ENCODE data around the gene ODAD4.

Gene ODAD4

DNA sequence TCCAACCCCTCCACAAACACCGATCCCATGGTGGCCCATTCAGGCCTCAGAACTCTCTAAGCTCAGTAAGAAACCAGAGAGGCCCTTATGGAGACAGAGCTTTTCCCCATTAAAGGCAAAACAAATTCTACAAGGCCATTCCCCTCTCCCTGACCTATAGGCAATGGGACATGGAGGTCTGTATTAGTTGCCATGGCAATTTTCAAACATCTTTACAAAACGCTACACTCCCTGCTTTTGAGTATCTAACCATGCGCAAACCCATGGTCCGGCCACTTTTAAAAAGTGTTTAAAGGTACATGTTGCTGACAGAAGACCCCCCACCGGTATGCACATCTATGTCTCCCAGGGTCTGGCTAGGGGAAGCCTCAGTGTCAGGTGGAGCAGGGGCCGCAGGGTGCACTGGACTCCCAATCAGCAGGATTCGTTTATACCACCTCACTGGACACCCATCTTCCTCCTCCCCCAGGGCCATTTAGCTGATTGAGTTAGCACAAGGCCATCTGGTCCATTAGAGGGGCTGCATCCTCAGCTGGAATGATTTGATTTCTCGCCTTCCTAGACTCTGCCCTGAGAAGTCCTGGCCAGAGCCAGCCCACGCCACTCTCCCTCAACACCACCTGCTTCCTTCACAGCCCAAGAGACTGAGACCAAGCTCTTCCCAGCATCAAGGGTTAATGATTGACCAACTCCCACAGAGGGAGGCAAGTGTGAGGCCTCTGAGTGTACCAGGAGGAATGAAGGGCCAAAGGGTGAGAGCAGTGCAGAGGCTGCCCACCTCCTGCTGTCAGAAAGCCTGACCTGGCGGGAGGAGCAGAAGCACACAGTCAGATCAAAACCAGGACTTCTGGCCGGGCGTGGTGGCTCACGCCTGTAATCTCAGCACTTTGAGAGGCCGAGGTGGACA is 22.5 kb upstream of the ODAD4 start:
- no peak for DNase-seq (ENCODE audit: low read depth, low spot score)

GRCh38 chr17:41909088-41909487 is 21.3 kb upstream of the ODAD4 start:
- Histone ChIP-seq H3K36me3 (ENCODE audit: insufficient read depth, low read length) (peaks cover 98% of the 10 kb centered on the region), H3K27ac (no peak overlapping the region), H3K9ac (ENCODE audit: insufficient read length) (no peak overlapping the region), H3K9me3 (ENCODE audit: low read depth, low read length) (no peaks in the 10 kb centered on the region), H3K4me3 (no peak overlapping the region)
- TF ChIP-seq EZH2 (IDR thresholded peaks at IDR 0.05) (no peak), POLR2AphosphoS5 (IDR thresholded peaks at IDR 0.05; ENCODE audit: borderline replicate concordance, low read depth, low read length) (no peak), FOXP2 (optimal IDR thresholded peaks at IDR 0.05; ENCODE audit: control extremely low read depth, extremely low read length, insufficient read depth) (no peak)
- no peak for DNase-seq (ENCODE audit: low read depth, low spot score)

More for the DNA sequence above, 22.5 kb upstream of the ODAD4 start:
- Histone ChIP-seq H3K9ac (ENCODE audit: insufficient read length) (no peak overlapping the region), H3K36me3 (ENCODE audit: insufficient read depth, low read length) (peaks cover 97% of the 10 kb centered on the region), H3K9me3 (ENCODE audit: low read depth, low read length) (no peaks in the 10 kb centered on the region), H3K4me3 (no peak overlapping the region), H3K27ac (no peak overlapping the region)
- no peak for TF ChIP-seq EZH2 (IDR thresholded peaks at IDR 0.05)
- TF ChIP-seq POLR2AphosphoS5 (IDR thresholded peaks at IDR 0.05; ENCODE audit: borderline replicate concordance, low read depth, low read length) = no peak
- no peak for TF ChIP-seq FOXP2 (optimal IDR thresholded peaks at IDR 0.05; ENCODE audit: control extremely low read depth, extremely low read length, insufficient read depth)

DNA sequence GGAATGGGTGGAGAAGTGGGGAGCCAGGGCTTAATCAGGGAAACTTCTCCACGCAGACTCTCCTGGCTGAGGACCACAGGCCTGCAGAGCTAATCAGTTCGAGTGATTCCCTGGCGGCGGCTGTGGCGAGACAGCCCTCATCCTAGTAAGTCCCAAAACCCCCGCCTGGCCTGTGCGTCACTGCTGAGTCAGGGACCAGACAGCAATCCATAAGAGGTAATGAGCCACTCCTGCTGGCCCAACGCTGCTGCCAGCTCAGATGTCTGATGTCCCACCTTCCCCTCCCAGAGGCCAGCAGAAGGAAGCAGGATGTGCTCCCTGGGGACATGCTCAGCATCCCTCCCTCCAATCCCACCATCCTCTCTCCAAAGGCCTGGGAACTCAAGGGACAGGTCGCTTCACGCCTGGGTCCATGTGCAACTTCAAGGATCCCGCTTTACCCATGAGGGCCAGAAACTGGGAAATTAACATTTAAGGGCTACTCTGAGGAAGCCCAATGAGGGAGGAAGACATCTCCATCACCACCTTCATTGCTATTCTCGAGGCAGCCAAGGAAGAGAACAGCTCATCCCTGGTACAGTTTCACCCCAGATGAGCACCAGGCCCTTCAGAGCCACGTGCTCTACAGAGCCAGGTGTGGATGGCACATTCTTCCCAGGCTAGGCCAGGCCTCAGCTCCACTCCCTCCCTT is 19.6 kb upstream of the ODAD4 start:
- H3K4me3 ChIP-seq = no peak overlapping the region
- H3K9me3 ChIP-seq (ENCODE audit: low read depth, low read length) = no peaks in the 10 kb centered on the region
- H3K9ac ChIP-seq (ENCODE audit: insufficient read length) = no peak overlapping the region
- H3K36me3 ChIP-seq (ENCODE audit: insufficient read depth, low read length) = peaks cover 81% of the 10 kb centered on the region
- no peak overlapping the region for H3K27ac ChIP-seq
- no peak for DNase-seq (ENCODE audit: low read depth, low spot score)
- TF ChIP-seq POLR2AphosphoS5 (IDR thresholded peaks at IDR 0.05; ENCODE audit: borderline replicate concordance, low read depth, low read length) = no peak
- no peak for TF ChIP-seq FOXP2 (optimal IDR thresholded peaks at IDR 0.05; ENCODE audit: control extremely low read depth, extremely low read length, insufficient read depth)
- TF ChIP-seq EZH2 (IDR thresholded peaks at IDR 0.05) = no peak

- Histone ChIP-seq H3K4me3 (no peak overlapping the region), H3K9ac (ENCODE audit: insufficient read length) (no peak overlapping the region), H3K27ac (no peak overlapping the region), H3K36me3 (ENCODE audit: insufficient read depth, low read length) (peaks cover 60% of the 10 kb centered on the region), H3K9me3 (ENCODE audit: low read depth, low read length) (no peaks in the 10 kb centered on the region)
- DNase-seq (ENCODE audit: low read depth, low spot score) = no peak
- TF ChIP-seq EZH2 (IDR thresholded peaks at IDR 0.05) = no peak
- no peak for TF ChIP-seq FOXP2 (optimal IDR thresholded peaks at IDR 0.05; ENCODE audit: control extremely low read depth, extremely low read length, insufficient read depth)
- TF ChIP-seq POLR2AphosphoS5 (IDR thresholded peaks at IDR 0.05; ENCODE audit: borderline replicate concordance, low read depth, low read length) = no peak
These were observed 17.5 kb upstream of the ODAD4 start for GRCh38 chr17:41912925-41913324.

DNA sequence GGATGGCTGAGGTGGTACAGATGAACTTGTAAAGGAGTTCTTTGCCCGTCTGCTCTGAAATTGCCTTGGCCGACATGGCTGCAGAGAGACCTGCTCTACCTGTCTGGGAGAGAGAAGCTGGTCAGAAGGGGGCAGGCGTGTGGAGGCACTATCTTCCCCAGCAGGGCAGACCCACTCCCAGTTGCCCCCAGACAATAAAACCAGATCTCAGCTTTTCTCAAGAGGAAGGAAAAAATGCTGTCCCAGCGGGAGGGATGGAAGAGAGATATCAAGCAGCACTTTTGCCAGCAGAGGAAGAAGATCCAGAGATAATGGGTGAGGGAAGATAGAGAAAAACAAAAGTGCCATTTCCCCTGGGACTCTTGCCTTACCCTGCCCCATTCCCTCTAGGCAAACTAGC is 16.6 kb upstream of the ODAD4 start:
- TF ChIP-seq POLR2AphosphoS5 (IDR thresholded peaks at IDR 0.05; ENCODE audit: borderline replicate concordance, low read depth, low read length) = no peak
- TF ChIP-seq EZH2 (IDR thresholded peaks at IDR 0.05) = no peak
- no peak for TF ChIP-seq FOXP2 (optimal IDR thresholded peaks at IDR 0.05; ENCODE audit: control extremely low read depth, extremely low read length, insufficient read depth)
- H3K9ac ChIP-seq (ENCODE audit: insufficient read length) = no peak overlapping the region
- 0 out of 2 replicates have a peak overlapping the region, but pooled peaks have one; percentile 55 for H3K27ac ChIP-seq
- DNase-seq (ENCODE audit: low read depth, low spot score) = no peak
- no peak overlapping the region for H3K4me3 ChIP-seq
- H3K9me3 ChIP-seq (ENCODE audit: low read depth, low read length) = no peaks in the 10 kb centered on the region
- H3K36me3 ChIP-seq (ENCODE audit: insufficient read depth, low read length) = peaks cover 51% of the 10 kb centered on the region

GRCh38 chr17:41914358-41914766 is 16.1 kb upstream of the ODAD4 start:
- no peak for TF ChIP-seq POLR2AphosphoS5 (IDR thresholded peaks at IDR 0.05; ENCODE audit: borderline replicate concordance, low read depth, low read length)
- no peak for TF ChIP-seq EZH2 (IDR thresholded peaks at IDR 0.05)
- TF ChIP-seq FOXP2 (optimal IDR thresholded peaks at IDR 0.05; ENCODE audit: control extremely low read depth, extremely low read length, insufficient read depth) = no peak
- Histone ChIP-seq H3K4me3 (0 out of 2 replicates have a peak overlapping the region, but pooled peaks have one; percentile 26), H3K9me3 (ENCODE audit: low read depth, low read length) (no peaks in the 10 kb centered on the region), H3K27ac (peak overlapping the region; percentile 55; the same call in 1 of the 2 replicates), H3K9ac (ENCODE audit: insufficient read length) (peak overlapping the region; percentile 42), H3K36me3 (ENCODE audit: insufficient read depth, low read length) (peaks cover 46% of the 10 kb centered on the region)
- no peak for DNase-seq (ENCODE audit: low read depth, low spot score)

- peak overlapping the region; percentile 55 for H3K27ac ChIP-seq
These were observed 15.4 kb upstream of the ODAD4 start for GRCh38 chr17:41915020-41915419.

GRCh38 chr17:41915566-41915965 is 14.9 kb upstream of the ODAD4 start:
- TF ChIP-seq EZH2 (IDR thresholded peaks at IDR 0.05) = no peak
- TF ChIP-seq POLR2AphosphoS5 (IDR thresholded peaks at IDR 0.05; ENCODE audit: borderline replicate concordance, low read depth, low read length) = no peak
- TF ChIP-seq FOXP2 (optimal IDR thresholded peaks at IDR 0.05; ENCODE audit: control extremely low read depth, extremely low read length, insufficient read depth) = no peak
- Histone ChIP-seq H3K27ac (peak overlapping the region; percentile 55), H3K4me3 (peak overlapping the region; percentile 39; the same call in 1 of the 2 replicates), H3K36me3 (ENCODE audit: insufficient read depth, low read length) (peaks cover 34% of the 10 kb centered on the region), H3K9ac (ENCODE audit: insufficient read length) (peak overlapping the region; percentile 39), H3K9me3 (ENCODE audit: low read depth, low read length) (no peaks in the 10 kb centered on the region)
- no peak for DNase-seq (ENCODE audit: low read depth, low spot score)

More at GRCh38 chr17:41915020-41915419, 15.4 kb upstream of the ODAD4 start:
- Histone ChIP-seq H3K4me3 (peak overlapping the region; percentile 39; the same call in 1 of the 2 replicates), H3K9ac (ENCODE audit: insufficient read length) (no peak overlapping the region), H3K9me3 (ENCODE audit: low read depth, low read length) (no peaks in the 10 kb centered on the region), H3K36me3 (ENCODE audit: insufficient read depth, low read length) (peaks cover 39% of the 10 kb centered on the region)
- no peak for DNase-seq (ENCODE audit: low read depth, low spot score)
- TF ChIP-seq POLR2AphosphoS5 (IDR thresholded peaks at IDR 0.05; ENCODE audit: borderline replicate concordance, low read depth, low read length) = no peak
- TF ChIP-seq EZH2 (IDR thresholded peaks at IDR 0.05) = no peak
- no peak for TF ChIP-seq FOXP2 (optimal IDR thresholded peaks at IDR 0.05; ENCODE audit: control extremely low read depth, extremely low read length, insufficient read depth)

Data from SK-N-MC (cell line).